DMS153 treated with DMSO at 0.1 percent for 48 hours (cell line): ENCODE results near the gene CLEC2A.
"Not testable (repeated sequence)": the region's sequence is repeated elsewhere in the genome, so short reads cannot be mapped to it uniquely, and the experiment has no call there.

Experiments
- DNase-seq: peaks from one replicate; lab custom pipeline; 2025; ENCODE audit not compliant: unreplicated experiment; lab: John Stamatoyannopoulos, UW

The CLEC2A gene

DNA sequence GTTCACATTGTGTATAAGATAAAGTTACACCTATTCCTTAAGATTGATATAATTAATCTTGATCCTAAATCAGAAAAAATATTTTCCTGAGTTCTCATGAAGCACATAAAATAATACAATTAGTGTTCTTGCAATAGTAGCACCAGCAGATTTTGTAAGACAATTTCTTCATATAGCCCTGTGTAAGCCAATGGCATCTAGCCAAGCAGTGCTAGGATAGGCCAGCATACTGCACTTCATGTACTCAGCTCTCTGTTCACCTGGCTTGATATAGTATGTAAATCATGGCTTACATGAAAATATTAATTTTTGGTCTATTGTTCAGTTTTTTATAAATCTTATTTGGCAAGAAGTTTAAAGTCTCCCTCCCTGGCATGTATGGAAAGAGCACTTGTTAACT lies 49.0 kb downstream of the CLEC2A start:
- no peak for DNase-seq

DNA sequence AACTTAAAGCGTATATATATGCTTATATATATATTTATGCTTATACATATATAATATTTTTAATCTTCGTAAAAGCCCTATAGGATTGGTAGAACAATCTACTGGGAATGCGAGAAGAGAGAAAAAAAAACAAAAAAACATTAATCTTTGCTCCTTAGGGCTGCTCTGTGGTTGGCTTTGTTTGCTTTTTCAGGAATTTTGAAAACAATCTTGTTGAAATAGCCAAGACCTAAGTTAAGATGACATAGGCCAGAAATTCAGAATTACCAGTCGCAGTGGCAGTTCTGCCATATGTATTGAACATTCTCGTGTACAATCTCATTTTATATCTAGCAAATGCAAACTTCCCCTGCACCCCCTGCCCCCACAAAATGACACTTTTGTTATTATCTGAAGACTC lies 50.2 kb downstream of the CLEC2A start:
- DNase-seq = no peak

- no peak for DNase-seq
Measured at GRCh38 chr12:9881246-9881645, 50.9 kb downstream of the CLEC2A start, which contains the start of gene KLRF2. TSS of gene KLRF2 (plus strand) at chr12:9881489. CDS start at chr12:9881596, 107 bp downstream.

GRCh38 chr12:9880532-9881078 lies 51.6 kb downstream of the CLEC2A start:
- no peak for DNase-seq

- not testable (repeated sequence) for DNase-seq
Measured at GRCh38 chr12:9876120-9876519, 56.0 kb downstream of the CLEC2A start.

DNA sequence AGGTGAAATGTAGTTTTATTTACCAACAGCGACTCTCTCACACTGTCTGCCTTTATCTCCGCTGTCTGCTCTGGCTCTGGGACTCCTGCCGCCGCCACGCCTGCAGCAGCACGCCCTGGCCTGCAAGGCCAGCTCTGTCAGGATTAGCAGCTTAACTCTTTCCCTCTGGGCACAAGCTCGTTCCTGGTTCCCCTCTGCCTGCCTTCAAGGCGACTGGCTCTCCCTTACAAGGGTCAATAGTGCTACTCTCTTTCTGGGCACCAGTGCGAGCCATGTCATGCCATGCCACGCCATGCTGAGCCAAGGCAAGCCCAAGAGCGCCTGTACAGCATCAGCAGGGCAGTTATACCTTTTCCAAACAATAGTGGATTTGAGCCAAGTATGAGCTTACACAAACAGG lies 59.4 kb downstream of the CLEC2A start:
- no peak for DNase-seq

GRCh38 chr12:9872162-9872561 lies 60.0 kb downstream of the CLEC2A start:
- no peak for DNase-seq

- DNase-seq = no peak
Measured at GRCh38 chr12:9870286-9870866, 61.8 kb downstream of the CLEC2A start.

GRCh38 chr12:9869307-9870161 lies 62.6 kb downstream of the CLEC2A start, which contains the start of gene CLEC2B:
TSS of gene CLEC2B (minus strand) at chr12:9869354.
- DNase-seq = peak; percentile 37

GRCh38 chr12:9868951-9869306 lies 63.2 kb downstream of the CLEC2A start:
- no peak for DNase-seq

GRCh38 chr12:9868311-9868801 lies 63.8 kb downstream of the CLEC2A start:
- no peak for DNase-seq

- no peak for DNase-seq
Measured at GRCh38 chr12:9867531-9867930, 64.6 kb downstream of the CLEC2A start.

DNA sequence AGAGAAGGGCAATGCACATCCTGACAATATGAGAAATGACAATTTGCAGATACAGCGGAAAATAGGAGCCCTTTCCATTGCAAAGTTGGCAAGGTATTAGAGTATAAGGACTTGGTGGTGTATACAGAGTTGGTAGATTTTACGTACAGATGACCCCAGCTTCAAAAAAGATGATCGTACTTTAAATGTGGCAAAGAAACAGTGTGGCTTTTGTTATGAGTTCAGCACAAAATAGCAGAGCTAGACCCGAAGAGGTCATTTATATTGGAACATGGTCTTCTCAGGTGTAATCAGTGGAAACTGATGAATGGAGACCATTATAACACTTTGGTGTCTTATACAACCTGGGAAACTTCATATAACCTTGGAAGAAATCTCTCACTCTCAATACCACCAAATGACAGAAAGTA lies 65.3 kb downstream of the CLEC2A start:
- no peak for DNase-seq

DNA sequence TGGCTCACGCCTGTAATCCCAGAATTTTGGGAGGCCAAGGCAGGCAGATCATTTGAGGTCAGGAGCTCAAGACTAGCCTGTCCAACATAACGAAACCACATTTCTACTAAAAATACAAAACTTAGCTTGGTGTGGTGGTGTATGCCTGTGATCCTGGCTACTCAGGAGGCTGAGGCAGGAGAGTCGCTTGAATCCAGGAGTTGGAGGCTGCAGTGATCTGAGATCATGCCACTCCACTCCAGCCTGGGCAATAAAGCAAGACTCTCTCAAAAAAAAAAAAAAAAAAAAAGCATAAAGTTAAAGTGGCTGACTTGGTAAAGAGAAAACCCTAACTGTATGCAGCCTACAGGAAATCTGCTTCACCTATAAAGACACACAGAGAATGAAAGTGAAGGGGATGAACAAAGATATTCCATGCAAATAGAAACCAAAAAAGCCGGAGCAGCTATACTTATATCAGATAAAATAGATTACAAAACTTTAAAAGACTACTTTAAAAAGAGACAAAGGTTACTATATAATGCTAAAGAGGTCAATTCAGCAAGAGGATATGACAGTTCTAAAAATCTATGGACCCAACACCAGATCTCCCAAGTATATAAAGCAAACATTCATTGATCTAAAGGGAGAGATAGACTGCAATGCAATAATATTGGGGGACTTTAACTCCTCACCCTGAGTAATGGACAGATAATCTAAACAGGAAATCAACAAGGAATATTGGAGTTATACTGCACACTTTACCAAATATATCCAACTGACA lies 67.1 kb downstream of the CLEC2A start:
- DNase-seq = no peak
